GM19438 (cell line): ENCODE measurements around the gene FAM13B.

Experiments used
- ATAC-seq: cut with Tn5 transposase; IDR thresholded peaks from one replicate; pipeline ENCODE4 v1.9.1; 2021; ENCODE audit warnings: low read depth; ENCODE audit not compliant: unreplicated experiment

FAM13B gene

DNA sequence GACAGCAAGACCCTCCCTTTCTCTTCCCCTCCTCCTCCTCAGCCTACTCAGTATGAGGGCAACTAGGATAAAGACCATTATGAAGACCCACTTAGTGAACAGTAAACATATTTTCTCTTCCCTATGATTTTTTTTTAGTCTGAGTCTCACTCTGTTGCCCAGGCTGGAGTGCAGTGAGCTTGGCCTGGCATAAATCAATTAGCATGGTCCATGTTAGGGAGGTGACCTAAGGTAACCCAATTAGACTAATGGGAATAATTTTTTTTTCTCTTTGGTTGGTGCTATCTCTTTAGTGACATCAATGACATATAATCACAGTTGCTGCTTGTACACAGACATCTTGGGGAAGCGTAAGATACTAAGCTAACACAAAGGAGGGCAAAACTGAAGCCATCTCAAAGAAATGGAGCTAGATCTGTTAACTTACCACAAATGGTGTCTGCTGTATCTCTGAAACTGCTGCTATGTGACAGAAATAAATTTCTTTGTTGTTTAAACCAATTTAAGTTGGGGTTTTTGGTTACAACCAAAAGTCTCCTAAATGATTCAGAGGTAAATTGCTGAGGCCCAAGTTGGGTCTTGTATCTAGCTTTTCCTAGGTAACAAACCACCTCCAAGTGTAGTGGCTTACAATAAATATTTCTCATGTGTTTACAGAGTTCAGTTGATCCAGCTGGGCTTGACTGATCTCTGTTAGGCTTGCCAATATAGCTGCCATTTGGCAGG, 130.3 kb downstream of the FAM13B start:
- no peak for ATAC-seq

DNA sequence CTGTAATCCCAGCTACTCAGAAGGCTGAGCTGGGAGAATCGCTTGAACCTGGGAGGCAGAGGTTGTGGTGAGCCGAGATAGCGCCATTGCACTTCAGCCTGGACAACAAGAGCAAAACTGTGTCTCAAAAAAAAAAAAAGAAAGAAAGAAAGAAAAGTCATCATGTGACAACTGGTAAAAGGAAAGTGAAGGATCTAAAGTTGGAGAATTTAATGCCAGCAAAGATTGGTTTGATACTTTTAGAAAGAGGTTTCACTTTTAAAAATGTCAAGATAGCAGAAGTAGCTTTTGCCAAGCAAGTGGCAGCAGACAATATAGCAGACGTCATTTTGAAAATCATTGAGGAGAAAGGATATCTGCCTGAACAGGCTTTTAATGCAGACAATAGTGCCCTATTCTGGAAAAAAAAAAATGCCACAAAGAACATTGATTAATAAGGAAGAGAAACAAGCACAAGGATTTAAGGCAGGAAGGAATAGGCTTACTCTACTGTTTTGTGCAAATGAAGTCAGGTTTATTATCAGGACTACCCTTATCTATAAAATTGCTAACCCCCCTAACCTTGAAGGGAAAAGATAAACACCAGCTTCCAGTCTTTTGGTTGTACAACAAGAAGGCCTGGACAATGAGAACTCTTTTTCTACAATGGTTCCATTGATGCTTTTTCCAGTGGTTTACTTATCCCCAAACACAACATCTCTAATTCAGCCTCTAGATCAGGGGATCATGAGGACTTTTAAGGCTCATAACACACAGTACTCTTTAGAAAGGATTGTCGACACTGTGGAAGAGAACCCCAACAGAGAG, 131.7 kb downstream of the FAM13B start:
- no peak for ATAC-seq

DNA sequence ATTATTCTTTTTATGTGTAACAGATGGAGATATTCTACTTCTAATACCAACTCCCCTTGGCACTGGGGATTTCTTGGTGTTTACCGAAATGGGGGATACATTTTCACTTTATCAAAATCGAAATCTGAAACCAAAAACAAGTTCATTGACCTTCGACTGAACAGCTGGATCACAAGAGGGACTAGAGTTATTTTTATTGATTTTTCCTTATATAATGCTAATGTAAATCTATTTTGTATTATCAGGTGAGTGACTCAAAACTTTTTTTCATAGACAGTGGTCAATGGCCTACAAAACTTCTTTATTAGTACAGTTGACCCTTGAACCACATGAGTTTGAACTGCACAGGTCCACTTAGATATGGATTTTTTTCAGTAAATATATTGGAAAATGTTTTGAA, 133.4 kb downstream of the FAM13B start:
- ATAC-seq, result no peak

DNA sequence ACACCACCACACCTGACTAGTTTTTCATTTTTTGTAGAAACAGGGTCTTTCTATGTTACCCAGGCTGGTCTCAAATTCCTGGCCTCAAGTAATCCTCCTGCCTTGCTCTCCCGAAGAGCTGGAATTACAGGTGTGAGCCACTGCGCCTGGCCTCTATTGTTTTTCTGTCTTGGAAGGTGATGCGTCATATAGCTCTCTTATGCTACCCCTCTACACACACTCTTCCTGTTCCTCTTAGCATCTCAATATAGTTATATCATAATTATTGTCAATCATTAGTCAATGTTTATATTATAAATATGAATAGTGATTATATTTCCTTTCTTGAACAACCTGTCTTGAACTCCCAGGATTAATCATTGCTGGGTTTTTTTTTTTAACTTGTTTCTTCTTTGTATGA, 136.3 kb downstream of the FAM13B start:
- ATAC-seq, result no peak

DNA sequence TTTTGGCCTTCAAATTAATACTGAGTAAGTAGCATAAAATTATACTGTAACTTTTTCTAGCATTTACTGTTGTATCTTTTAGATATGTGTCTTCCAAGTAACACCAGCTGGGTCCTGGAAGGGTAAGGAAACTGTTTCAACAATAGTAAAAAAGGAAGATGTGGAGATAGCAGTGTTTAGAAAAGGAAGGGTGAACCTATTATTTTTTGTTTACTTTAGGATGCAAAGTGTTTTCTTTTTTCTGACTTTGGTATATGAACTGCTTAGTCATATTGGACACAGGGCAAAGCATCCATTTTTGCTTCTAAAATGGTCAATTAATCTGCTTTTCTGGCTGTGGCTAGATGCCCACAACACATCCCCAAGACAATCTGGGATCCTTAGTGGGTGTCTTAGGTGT, 138.3 kb downstream of the FAM13B start:
- ATAC-seq, result no peak

DNA sequence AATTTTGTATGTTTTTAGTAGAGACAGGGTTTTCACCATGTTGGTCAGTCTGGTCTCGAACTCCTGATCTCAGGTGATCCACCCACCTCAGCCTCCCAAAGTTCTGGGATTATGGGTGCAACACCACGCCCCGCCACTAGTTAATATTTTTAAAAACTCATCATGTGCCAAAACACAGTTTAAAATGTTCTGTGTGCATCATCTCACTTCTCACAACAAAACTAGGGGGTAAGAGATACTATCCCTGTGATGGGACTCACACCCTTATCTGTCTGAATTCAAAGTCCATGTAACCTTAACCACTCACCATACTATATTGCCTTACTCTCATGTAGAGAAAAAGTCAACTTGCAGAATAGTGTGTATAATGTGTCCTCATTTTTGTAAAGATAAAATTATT, 141.0 kb downstream of the FAM13B start:
- ATAC-seq, result no peak

DNA sequence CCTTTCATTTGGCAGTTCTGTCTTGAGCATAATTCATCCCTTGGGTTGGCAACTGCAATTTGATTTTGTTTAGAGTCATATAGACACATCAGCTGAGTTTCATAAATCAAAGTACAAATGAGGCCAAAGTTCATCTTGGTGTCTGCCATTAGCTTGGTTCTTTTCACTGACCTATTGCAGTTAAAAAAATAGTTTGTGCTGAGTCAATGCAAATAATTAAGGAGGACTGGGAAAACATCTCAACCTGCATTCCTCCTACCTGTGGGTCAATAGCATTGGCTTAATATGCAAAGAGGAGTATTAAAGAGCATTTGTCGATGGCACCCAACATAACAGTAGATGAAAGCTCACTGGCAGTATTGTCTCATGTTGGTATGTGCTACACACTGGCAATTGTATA, 142.0 kb downstream of the FAM13B start:
- no peak for ATAC-seq

DNA sequence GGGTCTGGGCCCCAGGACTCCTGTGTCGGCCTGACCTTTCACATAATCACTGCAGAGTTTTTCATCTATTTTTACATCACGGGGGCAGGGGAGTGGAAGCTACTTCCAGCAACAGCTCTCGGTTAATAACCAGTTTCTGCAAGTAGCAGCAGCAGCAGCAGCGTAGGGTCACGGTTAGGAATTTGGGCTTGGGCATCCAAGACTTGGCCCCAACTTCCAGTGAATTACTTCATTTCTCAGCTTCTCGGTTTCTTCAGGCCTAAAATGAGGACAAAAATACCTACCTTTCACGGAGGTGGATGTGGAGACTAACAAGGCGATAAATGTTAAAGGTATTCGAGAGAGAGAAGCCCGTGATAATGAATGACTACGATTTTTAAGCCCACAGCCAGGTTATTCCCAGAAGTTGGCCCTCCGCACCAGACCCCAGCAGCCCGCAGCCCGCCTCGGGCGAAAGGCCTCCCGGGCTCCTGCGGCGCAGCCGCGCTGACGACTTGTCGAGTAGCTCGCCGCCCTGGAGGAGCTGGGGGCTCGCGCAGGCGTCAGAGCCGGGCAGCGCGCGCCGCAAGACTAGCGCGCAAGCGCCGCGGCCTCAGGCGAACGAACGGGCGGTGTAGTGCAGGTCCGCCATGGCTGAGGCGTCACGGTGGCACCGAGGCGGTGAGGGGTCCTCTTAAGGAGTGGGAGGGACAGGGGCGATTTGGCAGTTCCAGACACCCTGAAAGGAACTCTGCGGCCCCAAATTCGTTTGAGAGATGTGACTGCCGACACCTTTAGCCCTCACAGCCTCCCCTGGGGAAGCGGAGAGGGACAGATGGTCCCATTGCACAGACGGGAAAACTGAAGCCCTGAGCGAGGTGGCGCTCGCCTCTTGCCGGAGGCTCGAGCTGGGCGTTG, 143.8 kb downstream of the FAM13B start, which contains the start of gene PKD2L2:
TSS of gene PKD2L2 (plus strand) at position 595 of the 897 bp plus-strand sequence. CDS start at position 630, 35 bp downstream.
- ATAC-seq, result peak; percentile 92

DNA sequence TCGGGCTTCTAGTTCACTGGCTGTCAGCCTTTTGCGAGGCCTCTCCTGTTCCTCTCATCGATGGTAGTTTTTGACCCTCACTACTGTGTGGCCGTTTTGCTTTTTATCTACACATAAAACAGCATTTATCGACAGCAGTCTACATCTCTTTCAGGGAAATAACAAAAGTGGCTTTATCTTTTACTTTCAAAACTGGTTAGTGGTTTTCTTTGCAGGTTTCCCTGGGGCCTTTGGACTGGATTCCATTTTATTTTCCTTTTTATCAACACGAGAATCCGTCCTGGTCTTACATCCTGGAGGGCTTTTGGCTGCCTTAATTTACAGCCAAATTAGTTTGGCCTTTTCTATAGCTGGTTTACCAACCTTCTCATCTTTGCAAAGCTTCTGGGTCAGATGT, 144.4 kb downstream of the FAM13B start:
- no peak for ATAC-seq
